HG02571 (cell line): Measurements from ENCODE around the gene KIF26A.

Experiments used
- ATAC-seq: cut with Tn5 transposase; IDR thresholded peaks from one replicate; pipeline ENCODE4 v1.9.1; 2021; ENCODE audit warnings: mild to moderate bottlenecking, moderate library complexity; ENCODE audit not compliant: unreplicated experiment

Gene KIF26A

DNA sequence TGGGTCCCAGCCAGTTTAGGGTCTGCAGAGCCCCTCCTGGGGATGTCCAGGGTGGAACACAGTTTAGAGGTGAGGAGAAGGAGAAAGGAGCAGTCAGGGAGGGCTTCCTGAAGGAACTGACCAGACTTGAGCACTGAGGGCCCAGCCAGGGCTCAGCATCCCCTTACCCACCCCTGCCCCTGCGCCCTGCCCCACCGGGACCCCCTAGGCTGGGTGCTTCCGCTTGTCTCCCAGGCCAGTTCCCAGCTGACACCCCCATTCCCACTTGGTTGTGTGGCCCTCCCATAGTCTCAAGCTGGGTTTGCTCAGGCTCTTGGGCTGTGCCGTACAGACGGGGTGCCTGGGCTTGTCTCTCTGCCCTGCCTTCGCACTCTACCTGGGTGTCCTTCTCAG lies 26.3 kb upstream of the KIF26A start:
- ATAC-seq: no peak

GRCh38 chr14:104112609-104113571 lies 25.5 kb upstream of the KIF26A start:
- no peak for ATAC-seq

GRCh38 chr14:104113631-104114420 lies 24.6 kb upstream of the KIF26A start:
- no peak for ATAC-seq

- no peak for ATAC-seq
Observed at GRCh38 chr14:104114421-104115130, 23.8 kb upstream of the KIF26A start.

GRCh38 chr14:104115131-104115600 lies 23.2 kb upstream of the KIF26A start:
- no peak for ATAC-seq

GRCh38 chr14:104115691-104116287 lies 22.6 kb upstream of the KIF26A start:
- ATAC-seq: no peak

GRCh38 chr14:104116288-104116755 lies 22.1 kb upstream of the KIF26A start:
- ATAC-seq: no peak

DNA sequence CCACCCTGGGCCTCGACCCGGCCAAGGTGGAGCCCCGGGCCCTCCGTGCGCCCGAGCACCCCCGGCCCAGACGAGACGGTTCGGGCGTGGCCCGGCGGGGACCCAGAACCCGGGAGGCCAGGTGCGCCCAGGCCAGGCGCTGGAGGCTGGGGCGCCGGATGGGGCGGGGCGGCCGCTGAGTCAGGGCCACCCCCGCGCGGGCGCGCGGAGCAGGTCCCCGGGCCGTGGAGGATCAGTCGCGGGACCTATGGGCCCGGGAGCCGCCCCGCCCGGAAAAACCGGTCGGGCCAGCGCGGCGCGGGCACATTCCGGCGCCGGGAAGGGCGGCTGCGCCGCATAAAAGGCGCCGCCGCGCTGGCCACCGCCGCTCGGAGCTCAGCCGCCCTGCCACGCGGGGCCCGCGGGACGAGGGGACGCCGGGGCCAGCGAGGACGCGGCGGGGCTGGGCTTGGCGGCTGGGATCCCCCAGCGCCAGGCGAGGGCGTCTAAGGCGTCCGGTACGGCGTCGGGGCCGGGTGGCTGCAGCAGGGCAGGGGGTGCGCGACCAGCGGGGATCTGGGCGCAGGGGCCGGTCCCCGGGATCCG lies 21.5 kb upstream of the KIF26A start:
- no peak for ATAC-seq

- no peak for ATAC-seq
Observed at GRCh38 chr14:104117341-104118005, 20.9 kb upstream of the KIF26A start.

DNA sequence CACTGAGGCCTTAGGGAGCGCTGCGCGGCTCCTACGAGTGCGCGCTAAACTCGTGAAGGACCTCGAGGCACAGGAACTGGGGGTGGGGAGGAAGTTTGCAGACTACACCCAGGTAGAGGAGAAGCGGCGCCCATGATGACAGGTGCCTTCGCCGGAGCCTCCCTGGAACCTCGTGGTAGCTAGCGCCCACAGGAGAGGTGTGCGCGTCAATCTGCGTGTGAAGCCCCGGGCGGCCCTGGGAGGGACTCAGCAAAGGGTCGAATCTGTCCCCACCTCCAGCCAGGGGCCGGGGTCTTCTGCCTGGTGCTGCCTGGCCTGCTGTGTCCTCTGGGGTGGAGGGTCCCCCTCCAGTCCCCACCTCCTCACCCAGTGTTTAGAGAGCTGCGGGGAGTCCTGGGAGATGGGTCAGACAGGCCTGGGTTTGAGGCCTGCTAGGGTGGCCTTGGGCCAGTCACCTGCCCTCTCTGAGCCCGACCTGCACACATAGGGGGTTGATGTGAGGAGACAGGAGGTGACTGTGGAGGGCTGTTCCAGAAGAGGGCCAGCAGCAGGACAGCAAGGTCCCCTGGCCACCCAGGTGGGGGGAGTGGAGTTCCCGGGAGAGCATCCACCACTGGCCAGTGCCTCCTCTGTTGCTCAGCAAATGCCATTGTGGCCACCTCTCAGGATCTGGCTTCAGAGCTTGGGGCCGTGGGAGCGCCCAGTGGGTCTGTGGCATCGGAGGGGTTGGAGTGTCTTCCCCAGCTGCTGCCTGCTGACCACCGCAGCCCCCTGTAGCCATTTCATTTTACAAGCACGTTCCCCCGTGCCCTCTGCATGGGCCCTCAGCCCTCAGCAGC lies 20.2 kb upstream of the KIF26A start:
- ATAC-seq: no peak

DNA sequence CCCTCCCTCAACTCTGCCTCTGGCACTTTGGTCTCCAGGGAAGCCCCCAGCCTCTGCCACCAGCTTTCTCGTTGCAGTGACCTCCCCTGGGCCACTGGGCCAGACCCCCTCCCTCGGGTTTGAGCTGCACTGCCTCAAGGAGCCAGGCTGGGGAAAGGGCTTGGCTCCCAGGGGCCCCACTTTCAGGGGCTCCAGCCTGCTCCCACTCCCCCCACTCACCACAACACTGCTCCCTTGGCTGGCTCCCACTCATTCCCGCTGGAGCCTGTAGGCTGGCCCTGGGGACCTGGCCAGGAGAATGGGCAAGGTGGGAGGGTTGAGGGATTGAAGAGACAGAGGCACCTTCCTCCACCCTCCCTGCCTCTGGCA lies 19.3 kb upstream of the KIF26A start:
- no peak for ATAC-seq

- ATAC-seq: no peak
Observed at GRCh38 chr14:104119488-104120251, 18.7 kb upstream of the KIF26A start.

DNA sequence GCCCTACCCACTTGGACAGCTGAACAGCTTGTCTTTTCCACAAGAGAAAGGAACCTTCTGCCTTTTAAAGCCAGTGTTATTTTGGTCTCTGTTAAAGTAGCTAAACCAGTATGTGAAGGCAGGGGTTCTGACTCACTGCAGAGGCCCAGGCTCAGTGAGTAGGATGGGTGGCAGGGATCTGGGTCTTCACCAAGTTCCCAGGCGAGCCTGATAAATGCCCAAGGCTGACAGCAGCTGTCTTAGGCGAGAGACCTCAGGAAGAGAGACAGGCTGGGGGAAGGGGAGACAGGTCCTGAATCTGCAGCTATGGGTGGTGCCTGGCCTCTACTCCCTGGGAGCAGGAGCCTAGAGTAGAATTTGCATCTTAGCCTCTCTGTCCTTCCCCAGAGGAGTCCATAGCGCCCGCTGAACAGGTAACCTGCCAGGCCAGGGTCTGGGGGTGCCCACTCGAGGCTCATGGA lies 18.1 kb upstream of the KIF26A start:
- ATAC-seq: no peak

DNA sequence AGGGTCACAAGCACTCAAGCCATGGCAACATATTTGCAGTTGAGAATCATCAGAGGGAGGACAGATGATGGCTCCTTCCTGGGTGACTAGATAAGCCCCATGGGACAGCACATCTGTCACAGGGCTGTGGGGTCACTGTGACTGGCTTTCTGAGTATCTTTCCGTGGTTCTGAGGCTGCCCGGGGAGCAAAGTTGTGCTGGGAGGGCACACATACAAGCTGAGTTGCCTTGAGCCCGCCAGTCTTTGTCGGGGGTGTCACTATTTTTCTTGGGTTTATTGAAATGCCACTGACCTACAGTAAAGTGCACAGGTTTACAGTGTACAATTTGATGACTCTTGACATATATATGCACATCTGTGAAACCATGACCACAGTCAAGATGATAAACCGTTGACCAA lies 17.2 kb upstream of the KIF26A start:
- no peak for ATAC-seq

- ATAC-seq: no peak
Observed at GRCh38 chr14:104123879-104124278, 14.5 kb upstream of the KIF26A start.

DNA sequence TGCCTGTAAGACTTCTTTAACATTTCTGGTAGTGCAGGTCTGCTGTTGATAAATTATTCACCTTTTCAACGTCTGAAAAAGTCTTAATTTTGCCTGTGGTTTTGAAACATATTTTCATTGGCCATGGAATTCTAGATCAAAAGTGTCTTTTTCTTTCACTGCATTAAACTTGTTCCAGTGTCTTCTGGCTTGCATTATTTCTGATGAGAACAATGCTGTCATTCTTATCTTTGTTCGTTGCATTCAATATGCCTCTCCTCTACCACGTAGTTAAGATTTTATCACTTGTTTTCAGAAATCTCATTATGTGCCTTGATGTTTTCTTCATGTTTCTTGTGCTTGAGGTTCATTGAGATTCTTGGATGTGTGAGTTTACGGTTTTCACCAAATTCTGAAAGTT lies 13.4 kb upstream of the KIF26A start:
- no peak for ATAC-seq

- ATAC-seq: no peak
Observed at GRCh38 chr14:104126753-104127152, 11.6 kb upstream of the KIF26A start.

GRCh38 chr14:104128981-104129380 lies 9.4 kb upstream of the KIF26A start:
- no peak for ATAC-seq
